Measurements from ENCODE around the gene MAPKAPK3.

Gene MAPKAPK3

GRCh38 chr3:50572801-50573371 is 44.1 kb upstream of the MAPKAPK3 start:
- no peaks in the 10 kb centered on the region for H3K27me3 ChIP-seq (ENCODE audit: insufficient read depth, insufficient read length)
- peaks cover 1% of the 10 kb centered on the region for H3K4me1 ChIP-seq (ENCODE audit: insufficient read depth, insufficient read length)
- H3K9ac ChIP-seq (ENCODE audit: insufficient read length, low read depth) = no peak overlapping the region
- DNase-seq (ENCODE audit: low read depth, low spot score) = no peak
- peaks cover 70% of the 10 kb centered on the region for H3K36me3 ChIP-seq (ENCODE audit: insufficient read depth, insufficient read length, low read length)
- no peaks in the 10 kb centered on the region for H3K9me3 ChIP-seq (ENCODE audit: insufficient read depth, low read length)
- H3K4me3 ChIP-seq (ENCODE audit: insufficient read length, low read depth) = no peak overlapping the region
- TF ChIP-seq SUZ12 (IDR thresholded peaks at IDR 0.05; ENCODE audit: extremely low read depth, insufficient read depth, insufficient read length) = no peak
- no peak for TF ChIP-seq YY1 (IDR thresholded peaks at IDR 0.05; ENCODE audit: insufficient read depth, insufficient read length)
- TF ChIP-seq ZNF274 (IDR thresholded peaks at IDR 0.05; ENCODE audit: low read depth, low read length) = no peak

DNA sequence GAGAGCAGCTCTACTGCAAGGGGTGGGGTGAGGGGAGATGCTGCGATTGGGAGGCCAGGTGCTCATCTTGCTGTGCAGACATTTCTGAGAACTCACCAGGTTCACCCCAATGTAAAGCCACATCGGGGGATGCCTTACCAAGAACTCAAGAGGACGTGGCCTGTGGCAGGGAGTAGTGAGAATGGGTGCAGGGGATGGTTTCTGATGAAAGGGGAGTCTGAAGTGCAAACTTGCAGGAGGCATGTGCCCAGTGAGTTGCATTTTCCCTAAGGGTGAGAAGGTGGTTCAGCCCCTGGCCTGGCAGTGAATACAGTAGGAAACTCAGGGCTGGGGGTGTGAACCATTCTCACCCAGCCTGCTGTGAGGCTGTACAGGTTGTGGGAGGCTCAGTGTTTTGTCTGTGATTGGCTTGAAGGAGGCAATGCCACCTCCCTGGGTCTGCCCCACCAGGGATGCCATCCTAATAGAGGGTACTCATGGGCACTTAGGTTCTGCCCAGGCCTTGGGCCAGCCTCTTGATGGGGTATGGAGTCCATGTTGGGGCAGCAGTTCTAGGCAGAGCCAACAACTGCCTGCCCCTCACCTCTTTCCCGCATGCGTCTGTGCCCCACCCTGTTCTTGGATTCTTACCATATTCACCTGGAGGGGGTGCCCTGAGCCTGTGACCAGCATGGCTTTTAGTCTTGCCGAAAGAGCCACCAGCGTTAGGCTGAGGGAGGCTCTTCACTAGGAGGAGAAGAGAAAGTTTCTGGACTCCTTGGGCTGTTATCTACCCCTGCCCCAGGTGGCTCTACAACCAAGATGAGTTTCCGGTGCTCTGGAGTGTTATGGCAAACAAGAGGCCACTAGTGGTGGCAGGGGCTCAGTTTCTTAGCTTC is 43.1 kb upstream of the MAPKAPK3 start:
- TF ChIP-seq ZNF274 (IDR thresholded peaks at IDR 0.05; ENCODE audit: low read depth, low read length) (no peak), SUZ12 (IDR thresholded peaks at IDR 0.05; ENCODE audit: extremely low read depth, insufficient read depth, insufficient read length) (no peak), YY1 (IDR thresholded peaks at IDR 0.05; ENCODE audit: insufficient read depth, insufficient read length) (no peak)
- H3K4me1 ChIP-seq (ENCODE audit: insufficient read depth, insufficient read length) = peaks cover 1% of the 10 kb centered on the region

DNA sequence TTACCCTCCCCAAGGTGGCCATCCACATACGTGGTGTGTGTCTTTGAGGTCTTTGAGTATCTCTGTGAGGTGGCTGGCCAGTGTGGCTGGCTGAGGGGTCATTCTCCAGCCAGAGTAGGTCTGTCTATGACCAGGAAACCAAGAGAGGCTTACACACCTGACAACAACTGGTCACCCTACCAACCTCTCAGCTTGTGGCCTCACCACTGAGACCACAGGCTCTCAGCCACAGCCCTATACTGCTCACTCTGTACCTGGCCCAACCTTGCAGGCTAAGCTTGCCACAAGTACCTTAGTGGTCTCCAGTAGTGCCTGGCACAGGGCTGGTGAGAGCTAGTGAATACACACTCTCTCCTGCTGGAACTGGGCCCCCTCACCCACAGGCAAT is 42.5 kb upstream of the MAPKAPK3 start:
- peaks cover 1% of the 10 kb centered on the region for H3K4me1 ChIP-seq (ENCODE audit: insufficient read depth, insufficient read length)
- TF ChIP-seq ZNF274 (IDR thresholded peaks at IDR 0.05; ENCODE audit: low read depth, low read length) = no peak
- TF ChIP-seq SUZ12 (IDR thresholded peaks at IDR 0.05; ENCODE audit: extremely low read depth, insufficient read depth, insufficient read length) = no peak
- no peak for TF ChIP-seq YY1 (IDR thresholded peaks at IDR 0.05; ENCODE audit: insufficient read depth, insufficient read length)
- no peak overlapping the region for H3K4me3 ChIP-seq (ENCODE audit: insufficient read length, low read depth)
- H3K9me3 ChIP-seq (ENCODE audit: insufficient read depth, low read length) = no peaks in the 10 kb centered on the region
- H3K27me3 ChIP-seq (ENCODE audit: insufficient read depth, insufficient read length) = no peaks in the 10 kb centered on the region
- no peak for DNase-seq (ENCODE audit: low read depth, low spot score)
- H3K9ac ChIP-seq (ENCODE audit: insufficient read length, low read depth) = no peak overlapping the region
- peaks cover 86% of the 10 kb centered on the region for H3K36me3 ChIP-seq (ENCODE audit: insufficient read depth, insufficient read length, low read length)

More for the DNA sequence above, 43.1 kb upstream of the MAPKAPK3 start:
- H3K9me3 ChIP-seq (ENCODE audit: insufficient read depth, low read length) = no peaks in the 10 kb centered on the region
- no peak overlapping the region for H3K9ac ChIP-seq (ENCODE audit: insufficient read length, low read depth)
- no peak overlapping the region for H3K4me3 ChIP-seq (ENCODE audit: insufficient read length, low read depth)
- peaks cover 80% of the 10 kb centered on the region for H3K36me3 ChIP-seq (ENCODE audit: insufficient read depth, insufficient read length, low read length)
- no peak for DNase-seq (ENCODE audit: low read depth, low spot score)
- H3K27me3 ChIP-seq (ENCODE audit: insufficient read depth, insufficient read length) = no peaks in the 10 kb centered on the region

DNA sequence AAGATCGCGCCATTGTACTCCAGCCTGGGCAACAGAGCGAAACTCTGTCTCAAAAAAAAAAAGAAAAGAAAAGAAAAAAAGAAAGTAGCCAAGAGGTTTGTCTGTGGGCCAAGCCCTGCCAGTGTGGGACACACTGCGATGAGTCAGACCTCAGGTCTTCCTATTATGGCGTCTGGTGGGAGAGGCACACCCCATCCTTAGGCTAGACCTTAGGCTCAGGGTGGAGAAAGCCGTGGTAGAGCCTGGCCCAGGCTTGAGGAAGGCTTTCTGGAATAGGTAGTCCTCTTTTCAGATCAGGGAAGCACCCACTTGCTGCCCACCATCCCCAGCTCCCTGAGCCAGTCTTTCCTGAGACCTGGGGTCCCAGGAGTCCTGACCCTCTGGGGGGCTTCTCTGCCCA is 41.6 kb upstream of the MAPKAPK3 start:
- no peak overlapping the region for H3K9ac ChIP-seq (ENCODE audit: insufficient read length, low read depth)
- H3K4me3 ChIP-seq (ENCODE audit: insufficient read length, low read depth) = no peak overlapping the region
- H3K36me3 ChIP-seq (ENCODE audit: insufficient read depth, insufficient read length, low read length) = peaks cover 94% of the 10 kb centered on the region
- no peaks in the 10 kb centered on the region for H3K27me3 ChIP-seq (ENCODE audit: insufficient read depth, insufficient read length)
- no peak for TF ChIP-seq SUZ12 (IDR thresholded peaks at IDR 0.05; ENCODE audit: extremely low read depth, insufficient read depth, insufficient read length)
- TF ChIP-seq YY1 (IDR thresholded peaks at IDR 0.05; ENCODE audit: insufficient read depth, insufficient read length) = no peak
- TF ChIP-seq ZNF274 (IDR thresholded peaks at IDR 0.05; ENCODE audit: low read depth, low read length) = no peak
- DNase-seq (ENCODE audit: low read depth, low spot score) = no peak
- peaks cover 1% of the 10 kb centered on the region for H3K4me1 ChIP-seq (ENCODE audit: insufficient read depth, insufficient read length)
- H3K9me3 ChIP-seq (ENCODE audit: insufficient read depth, low read length) = no peaks in the 10 kb centered on the region

- H3K27me3 ChIP-seq (ENCODE audit: insufficient read depth, insufficient read length) = no peaks in the 10 kb centered on the region
- H3K36me3 ChIP-seq (ENCODE audit: insufficient read depth, insufficient read length, low read length) = peaks cover 94% of the 10 kb centered on the region
- no peak overlapping the region for H3K4me3 ChIP-seq (ENCODE audit: insufficient read length, low read depth)
- H3K4me1 ChIP-seq (ENCODE audit: insufficient read depth, insufficient read length) = no peaks in the 10 kb centered on the region
- no peak overlapping the region for H3K9ac ChIP-seq (ENCODE audit: insufficient read length, low read depth)
- no peaks in the 10 kb centered on the region for H3K9me3 ChIP-seq (ENCODE audit: insufficient read depth, low read length)
- DNase-seq (ENCODE audit: low read depth, low spot score) = no peak
- no peak for TF ChIP-seq YY1 (IDR thresholded peaks at IDR 0.05; ENCODE audit: insufficient read depth, insufficient read length)
- no peak for TF ChIP-seq SUZ12 (IDR thresholded peaks at IDR 0.05; ENCODE audit: extremely low read depth, insufficient read depth, insufficient read length)
- no peak for TF ChIP-seq ZNF274 (IDR thresholded peaks at IDR 0.05; ENCODE audit: low read depth, low read length)
These were observed 39.6 kb upstream of the MAPKAPK3 start for GRCh38 chr3:50577348-50577747.

GRCh38 chr3:50580683-50581458 is 36.1 kb upstream of the MAPKAPK3 start:
- peaks cover 96% of the 10 kb centered on the region for H3K36me3 ChIP-seq (ENCODE audit: insufficient read depth, insufficient read length, low read length)
- H3K27me3 ChIP-seq (ENCODE audit: insufficient read depth, insufficient read length) = no peaks in the 10 kb centered on the region
- H3K4me1 ChIP-seq (ENCODE audit: insufficient read depth, insufficient read length) = peaks cover 6% of the 10 kb centered on the region
- H3K4me3 ChIP-seq (ENCODE audit: insufficient read length, low read depth) = no peak overlapping the region
- no peak for TF ChIP-seq SUZ12 (IDR thresholded peaks at IDR 0.05; ENCODE audit: extremely low read depth, insufficient read depth, insufficient read length)
- H3K9ac ChIP-seq (ENCODE audit: insufficient read length, low read depth) = no peak overlapping the region
- no peaks in the 10 kb centered on the region for H3K9me3 ChIP-seq (ENCODE audit: insufficient read depth, low read length)
- no peak for DNase-seq (ENCODE audit: low read depth, low spot score)

- no peak overlapping the region for H3K9ac ChIP-seq (ENCODE audit: insufficient read length, low read depth)
- no peaks in the 10 kb centered on the region for H3K27me3 ChIP-seq (ENCODE audit: insufficient read depth, insufficient read length)
- no peak overlapping the region for H3K4me3 ChIP-seq (ENCODE audit: insufficient read length, low read depth)
- peaks cover 91% of the 10 kb centered on the region for H3K36me3 ChIP-seq (ENCODE audit: insufficient read depth, insufficient read length, low read length)
- H3K9me3 ChIP-seq (ENCODE audit: insufficient read depth, low read length) = no peaks in the 10 kb centered on the region
- no peak for TF ChIP-seq SUZ12 (IDR thresholded peaks at IDR 0.05; ENCODE audit: extremely low read depth, insufficient read depth, insufficient read length)
- TF ChIP-seq ZNF274 (IDR thresholded peaks at IDR 0.05; ENCODE audit: low read depth, low read length) = no peak
- no peak for TF ChIP-seq YY1 (IDR thresholded peaks at IDR 0.05; ENCODE audit: insufficient read depth, insufficient read length)
- no peak for DNase-seq (ENCODE audit: low read depth, low spot score)
- H3K4me1 ChIP-seq (ENCODE audit: insufficient read depth, insufficient read length) = peaks cover 6% of the 10 kb centered on the region
These were observed 35.5 kb upstream of the MAPKAPK3 start for GRCh38 chr3:50581459-50581842.
